ENCODE measurements around the gene KIRREL1. TPM values are rescaled to one million over a fixed set of nuclear protein-coding genes. Genes with fewer than 3 reads are reported as not detected.

KIRREL1 gene
- total RNA-seq (2016; rRNA removed; fragmentation: Illumina TruSeq; extraction: Trizol): 0.02 TPM in 1 of 2 replicates, not detected in the other
- not detected in 2 replicates for total RNA-seq (2016; cell fraction: cytosol; rRNA removed; fragmentation: Illumina TruSeq; extraction: Trizol; ENCODE audit: low read depth)
- total RNA-seq (2016; cell fraction: insoluble cytoplasmic fraction; rRNA removed; fragmentation: Illumina TruSeq; extraction: Trizol): 0.02 TPM in 1 of 2 replicates, not detected in the other
- total RNA-seq (2016; cell fraction: membrane; rRNA removed; fragmentation: Illumina TruSeq; extraction: Trizol): not detected in 2 replicates
- total RNA-seq (2016; cell fraction: nucleus; rRNA removed; fragmentation: Illumina TruSeq; extraction: Trizol): 0.06 TPM in 1 of 2 replicates, not detected in the other
- 0.01 and 0.03 TPM in 2 replicates for polyA plus RNA-seq (2011; rRNA removed)
- polyA plus RNA-seq (2011; cell fraction: cytosol; rRNA removed): 0.01 and 0.03 TPM in 2 replicates
- polyA plus RNA-seq (2011; cell fraction: nucleus; rRNA removed): 0.03 and 0.07 TPM in 2 replicates
- polyA plus RNA-seq (2012): 0.04 TPM in 1 of 2 replicates, not detected in the other
- polyA plus RNA-seq (2016; cell fraction: cytosol; fragmentation: Illumina TruSeq; extraction: Trizol; ENCODE audit: low read depth): not detected in 2 replicates
- 0.03 TPM in 1 of 2 replicates, not detected in the other for polyA plus RNA-seq (2016; cell fraction: insoluble cytoplasmic fraction; fragmentation: Illumina TruSeq; extraction: Trizol; ENCODE audit: low read depth)
- polyA plus RNA-seq (2016; cell fraction: membrane; fragmentation: Illumina TruSeq; extraction: Trizol; ENCODE audit: low read depth): not detected in 2 replicates
- polyA plus RNA-seq (2016; cell fraction: nucleus; fragmentation: Illumina TruSeq; extraction: Trizol; ENCODE audit: insufficient read depth, low read depth): not detected in 2 replicates
- polyA minus RNA-seq (2011; rRNA and poly(A)+ RNA removed; ENCODE audit: low replicate concordance): 30.8 TPM in 1 of 2 replicates, not detected in the other
- 0.30 TPM in 1 of 2 replicates, not detected in the other for polyA minus RNA-seq (2011; cell fraction: cytosol; rRNA and poly(A)+ RNA removed)
- not detected in 2 replicates for polyA minus RNA-seq (2011; cell fraction: nucleus; rRNA and poly(A)+ RNA removed)
- percentile 15 among the genes with signal in this experiment for Bru-seq, nascent RNA
- BruChase-seq, experiment 1, labeled RNA remaining after a 6-hour chase: percentile 21 among the genes with signal in this experiment
- percentile 18 among the genes with signal in this experiment for BruChase-seq, experiment 2, labeled RNA remaining after a 2-hour chase
- long read RNA-seq, experiment 1: 0 reads
- long read RNA-seq, experiment 2: 0 reads

DNA sequence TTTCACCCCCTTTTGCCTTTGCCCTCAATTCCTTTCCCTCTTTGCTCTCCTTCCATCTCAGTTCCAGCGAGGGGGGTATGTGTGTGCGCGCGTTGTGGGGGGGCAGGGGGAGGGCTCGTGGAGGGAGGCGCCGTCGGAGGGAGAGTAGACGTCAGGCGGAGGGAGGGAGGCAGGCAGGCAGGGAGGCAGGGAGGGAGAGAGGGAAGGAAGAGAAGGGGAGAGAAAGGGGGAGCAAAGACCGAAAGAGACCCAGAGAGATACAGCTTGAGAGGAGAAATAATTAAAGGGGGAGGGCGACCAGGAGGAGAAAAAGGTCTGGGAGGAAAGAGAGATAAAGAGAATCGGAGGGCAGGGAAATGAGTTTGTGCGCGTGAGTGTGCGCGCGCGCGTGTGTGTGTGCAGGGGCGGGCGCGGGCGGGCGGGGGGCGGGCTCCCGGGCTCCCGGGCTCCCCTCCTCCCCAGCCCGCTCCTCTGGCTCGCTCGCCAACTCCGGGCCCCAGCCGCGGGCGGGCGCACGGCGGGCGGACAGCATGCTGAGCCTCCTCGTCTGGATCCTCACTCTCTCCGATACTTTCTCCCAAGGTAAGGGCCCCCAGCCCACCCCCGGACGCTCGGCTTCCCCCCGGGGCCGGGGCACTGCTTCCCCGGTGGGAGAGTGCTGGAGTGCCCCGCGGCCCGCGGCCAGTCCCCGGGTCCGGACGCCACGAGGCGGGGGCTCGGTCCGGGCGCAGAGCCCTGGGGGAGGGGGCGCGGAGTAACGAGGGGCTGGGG is at the start of gene KIRREL1:
Gene KIRREL1 (plus strand): TSS at position 499 of the 771 bp plus-strand sequence. CDS start 32 bp downstream, at position 531.
- TF ChIP-seq SIN3B (IDR thresholded peaks at IDR 0.05; ENCODE audit: low read length) (no peak), RORA (CRISPR knock-in tag; IDR thresholded peaks at IDR 0.05) (no peak), TBX3 (IDR thresholded peaks at IDR 0.05; ENCODE audit: borderline replicate concordance) (no peak), ZNF781 (CRISPR knock-in tag; IDR thresholded peaks at IDR 0.05; ENCODE audit: borderline replicate concordance, not compliant biosample characterization) (no peak), ZNF660 (CRISPR knock-in tag; IDR thresholded peaks at IDR 0.05; ENCODE audit: borderline replicate concordance, low read depth) (no peak), MIER3 (CRISPR knock-in tag; IDR thresholded peaks at IDR 0.05; ENCODE audit: borderline replicate concordance) (no peak), ZNF552 (CRISPR knock-in tag; IDR thresholded peaks at IDR 0.05; ENCODE audit: borderline replicate concordance) (no peak), ARID2 (CRISPR knock-in tag; IDR thresholded peaks at IDR 0.05; ENCODE audit: borderline replicate concordance) (no peak), RCOR2 (CRISPR knock-in tag; IDR thresholded peaks at IDR 0.05) (no peak), ZIK1 (CRISPR knock-in tag; IDR thresholded peaks at IDR 0.05; ENCODE audit: borderline replicate concordance, low read depth) (no peak)
- Histone ChIP-seq H3K4me3 (replicated peaks in 1 of 3; ENCODE audit: insufficient read depth in 1 of 3, low read depth in 2 of 3, low read length in 3 of 3) (peak within 1 kb of the TSS in 2 of 3 experiments; percentile 10 to 23; a peak in 3 of 6 replicates), H2AFZ (ENCODE audit: low read length) (no peak within 1 kb of the TSS), H4K20me1 (ENCODE audit: insufficient read depth, low read length) (no peaks in the 10 kb centered on the region), H3K9me3 (ENCODE audit: low read length) (no peaks in the 10 kb centered on the region), H3K9ac (ENCODE audit: insufficient read depth, low read depth, low read length) (no peak within 1 kb of the TSS), H3K4me1 (ENCODE audit: insufficient read depth, low read length) (no peaks in the 10 kb centered on the region), H3K79me2 (ENCODE audit: insufficient read depth, low read length) (no peaks in the 10 kb centered on the region), H3K4me2 (ENCODE audit: low read depth, low read length) (peak within 1 kb of the TSS; percentile 27; the same call in 1 of the 2 replicates), H3K36me3 (replicated peaks in 1 of 2; ENCODE audit: control insufficient read depth in 1 of 2, insufficient read depth in 2 of 2, low read length in 2 of 2) (no peaks in the 10 kb centered on the region), H3K27me3 (ENCODE audit: control insufficient read depth in 1 of 2, insufficient read depth in 2 of 2, low read length in 2 of 2) (peaks cover 0 to 19% of the 10 kb centered on the region in 2 experiments; a peak in 2 of 5 replicates), H3K27ac (ENCODE audit: extremely low read length, insufficient read depth, low read length) (no peak within 1 kb of the TSS)
- CTCF ChIA-PET (ENCODE audit: low intra/inter-chr PET ratio, low total read pairs): interaction anchor here (3.0 to 3.6 kb wide), 2 partner anchors 42 to 94 kb away, joined by 19 to 25 read pairs; no protein-coding TSS in a partner anchor
- 2% methylated on average over 31 of the region's 62 CpGs for WGBS (ENCODE audit: low lambda C conversion rate)
- in situ Hi-C loops (cut with HindIII; ENCODE audit: extremely low pct_ligation_motif_present, low pct_unique_long_range_greater_than_20kb) (loop anchor here (10.0 kb wide), 1 partner anchor 91 kb away; no protein-coding TSS in a partner anchor), intact Hi-C loops (cut with micrococcal nuclease; ENCODE audit: unreplicated experiment) (loop anchor here (2.0 kb wide), 1 partner anchor 43 kb away; no protein-coding TSS in a partner anchor)
- no peak for FAIRE-seq
- no TSS peak for BruUV-seq (replicated peaks)
- POLR2A ChIA-PET: no interaction called here
- no peak for DNase-seq (ENCODE audit: low spot score)
- peak; percentile 43 for ATAC-seq

Data from HepG2 (cell line).